Measurements from ENCODE around the gene UNK. TPM values are rescaled to one million over a fixed set of nuclear protein-coding genes. Genes with fewer than 3 reads are reported as not detected.

Gene UNK
- total and polyA plus RNA-seq, 2 of the 13 experiments (the other 11 are each of a cell fraction or from before 2014, with no cell fraction given), result 31.6 to 33.0 TPM

DNA sequence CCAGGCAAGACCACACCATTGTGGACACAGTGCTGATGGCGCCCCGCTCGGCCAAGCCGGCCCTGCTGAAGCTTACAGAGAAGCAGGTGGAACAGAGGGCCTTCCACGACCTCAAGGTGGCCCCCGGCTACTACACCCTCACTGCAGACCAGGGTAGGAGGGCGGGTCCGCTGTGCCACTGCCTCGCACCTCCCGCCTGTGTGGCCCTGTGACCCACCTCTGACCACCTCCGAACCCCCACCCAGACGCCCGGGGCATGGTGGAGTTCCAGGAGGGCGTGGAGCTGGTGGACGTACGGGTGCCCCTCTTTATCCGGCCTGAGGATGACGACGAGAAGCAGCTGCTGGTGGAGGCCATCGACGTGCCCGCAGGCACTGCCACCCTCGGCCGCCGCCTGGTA, 42.3 kb upstream of the UNK start (continued):
- TF ChIP-seq, protein P1, sequence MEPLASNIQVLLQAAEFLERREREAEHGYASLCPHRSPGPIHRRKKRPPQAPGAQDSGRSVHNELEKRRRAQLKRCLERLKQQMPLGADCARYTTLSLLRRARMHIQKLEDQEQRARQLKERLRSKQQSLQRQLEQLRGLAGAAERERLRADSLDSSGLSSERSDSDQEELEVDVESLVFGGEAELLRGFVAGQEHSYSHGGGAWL (CRISPR knock-in tag; IDR thresholded peaks at IDR 0.05), result no peak
- peak; percentile 14; the same call in 1 of the 2 replicates for TF ChIP-seq GABPB1 (CRISPR knock-in tag; IDR thresholded peaks at IDR 0.05)
- no peak for TF ChIP-seq RBM39 (IDR thresholded peaks at IDR 0.05; ENCODE audit: low read depth, low read length, poor library complexity, severe bottlenecking)
- no peak for TF ChIP-seq ZBTB1 (CRISPR knock-in tag; IDR thresholded peaks at IDR 0.05; ENCODE audit: borderline replicate concordance)
- TF ChIP-seq NONO (IDR thresholded peaks at IDR 0.05), result no peak
- TF ChIP-seq NONO (CRISPR knock-in tag; conservative IDR thresholded peaks at IDR 0.05), result no peak
- TF ChIP-seq, protein P2, sequence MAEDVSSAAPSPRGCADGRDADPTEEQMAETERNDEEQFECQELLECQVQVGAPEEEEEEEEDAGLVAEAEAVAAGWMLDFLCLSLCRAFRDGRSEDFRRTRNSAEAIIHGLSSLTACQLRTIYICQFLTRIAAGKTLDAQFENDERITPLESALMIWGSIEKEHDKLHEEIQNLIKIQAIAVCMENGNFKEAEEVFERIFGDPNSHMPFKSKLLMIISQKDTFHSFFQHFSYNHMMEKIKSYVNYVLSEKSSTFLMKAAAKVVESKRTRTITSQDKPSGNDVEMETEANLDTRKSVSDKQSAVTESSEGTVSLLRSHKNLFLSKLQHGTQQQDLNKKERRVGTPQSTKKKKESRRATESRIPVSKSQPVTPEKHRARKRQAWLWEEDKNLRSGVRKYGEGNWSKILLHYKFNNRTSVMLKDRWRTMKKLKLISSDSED (CRISPR knock-in tag; IDR thresholded peaks at IDR 0.05), result no peak
- TF ChIP-seq STAT5B (CRISPR knock-in tag; IDR thresholded peaks at IDR 0.05), result no peak
- TF ChIP-seq HNRNPL (IDR thresholded peaks at IDR 0.05; ENCODE audit: low read depth, low read length), result peak; percentile 86; the same call in 1 of the 2 replicates
- TF ChIP-seq NAIF1 (CRISPR knock-in tag; IDR thresholded peaks at IDR 0.05; ENCODE audit: borderline replicate concordance), result no peak
- TF ChIP-seq KDM6A (CRISPR knock-in tag; IDR thresholded peaks at IDR 0.05; ENCODE audit: low read depth), result no peak
- no peak for TF ChIP-seq MTA3 (CRISPR knock-in tag; IDR thresholded peaks at IDR 0.05)
- TF ChIP-seq RFXANK (CRISPR knock-in tag; IDR thresholded peaks at IDR 0.05), result no peak
- TF ChIP-seq FOXA1 (IDR thresholded peaks at IDR 0.05), result no peak
- TF ChIP-seq FOXA1 (CRISPR knock-in tag; IDR thresholded peaks at IDR 0.05), result 0 out of 2 replicates have a peak, but pooled peaks have one; percentile 30
- TF ChIP-seq CHCHD3 (CRISPR knock-in tag; IDR thresholded peaks at IDR 0.05), result 0 out of 2 replicates have a peak, but pooled peaks have one; percentile 2
- no peak for TF ChIP-seq JUNB (CRISPR knock-in tag; IDR thresholded peaks at IDR 0.05; ENCODE audit: borderline replicate concordance)

Data from HepG2 (cell line).